ENCODE data around the gene YBX1.

DNA sequence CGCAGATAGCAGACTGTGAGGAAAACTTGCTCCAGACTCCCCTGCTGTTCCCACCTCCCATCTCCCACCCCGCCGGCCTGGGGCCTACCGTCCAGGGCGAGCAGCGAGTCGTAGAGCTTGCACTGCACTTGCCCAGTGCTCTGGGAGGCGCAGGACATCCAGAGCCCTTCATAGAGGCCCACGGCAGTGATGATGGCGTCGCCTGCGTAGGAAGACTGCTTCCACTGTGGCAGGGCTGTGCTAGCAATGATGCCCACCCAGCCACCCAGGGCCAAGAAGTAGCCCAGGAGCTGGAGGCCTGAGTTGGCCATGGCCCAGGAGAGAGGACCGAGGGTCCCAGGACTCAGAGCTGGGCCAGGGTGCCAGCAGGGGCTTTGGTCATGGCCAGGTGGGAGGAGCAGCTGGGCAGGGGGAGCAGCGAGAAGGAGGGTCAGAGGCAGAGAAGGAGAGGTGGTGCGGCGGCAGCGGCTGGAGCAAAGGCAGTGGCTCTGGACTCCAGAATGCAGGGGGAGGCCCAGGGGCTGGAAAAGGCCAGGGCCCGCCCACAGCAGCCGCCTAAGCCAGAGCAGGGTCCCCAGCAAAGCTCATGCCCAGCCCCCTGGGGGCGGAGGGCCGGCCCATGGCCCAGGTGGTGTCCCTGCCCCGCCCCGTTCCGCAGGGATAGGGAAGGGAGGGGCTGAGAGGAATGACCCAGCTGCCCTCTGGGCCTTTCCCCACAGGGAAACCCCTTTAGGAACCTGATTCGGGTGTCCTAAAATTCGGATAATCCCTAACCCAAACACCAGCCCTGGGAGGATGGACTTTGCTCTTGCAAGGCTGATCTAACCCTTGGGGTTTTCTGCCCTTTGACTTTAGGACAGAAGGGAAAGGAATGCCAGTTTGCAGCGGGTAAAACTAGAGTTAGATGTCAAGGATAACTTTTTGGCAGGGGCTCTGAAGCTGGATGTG, 57.8 kb downstream of the YBX1 start, which contains the start of gene CLDN19:
- TF ChIP-seq, protein P1, sequence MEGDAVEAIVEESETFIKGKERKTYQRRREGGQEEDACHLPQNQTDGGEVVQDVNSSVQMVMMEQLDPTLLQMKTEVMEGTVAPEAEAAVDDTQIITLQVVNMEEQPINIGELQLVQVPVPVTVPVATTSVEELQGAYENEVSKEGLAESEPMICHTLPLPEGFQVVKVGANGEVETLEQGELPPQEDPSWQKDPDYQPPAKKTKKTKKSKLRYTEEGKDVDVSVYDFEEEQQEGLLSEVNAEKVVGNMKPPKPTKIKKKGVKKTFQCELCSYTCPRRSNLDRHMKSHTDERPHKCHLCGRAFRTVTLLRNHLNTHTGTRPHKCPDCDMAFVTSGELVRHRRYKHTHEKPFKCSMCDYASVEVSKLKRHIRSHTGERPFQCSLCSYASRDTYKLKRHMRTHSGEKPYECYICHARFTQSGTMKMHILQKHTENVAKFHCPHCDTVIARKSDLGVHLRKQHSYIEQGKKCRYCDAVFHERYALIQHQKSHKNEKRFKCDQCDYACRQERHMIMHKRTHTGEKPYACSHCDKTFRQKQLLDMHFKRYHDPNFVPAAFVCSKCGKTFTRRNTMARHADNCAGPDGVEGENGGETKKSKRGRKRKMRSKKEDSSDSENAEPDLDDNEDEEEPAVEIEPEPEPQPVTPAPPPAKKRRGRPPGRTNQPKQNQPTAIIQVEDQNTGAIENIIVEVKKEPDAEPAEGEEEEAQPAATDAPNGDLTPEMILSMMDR (conservative IDR thresholded peaks at IDR 0.05; ENCODE audit: low read length): no peak
- no peak for TF ChIP-seq EZH2phosphoT487 (IDR thresholded peaks at IDR 0.05; ENCODE audit: borderline replicate concordance)

Measured in Loucy (cell line).